K562 (cell line): ENCODE data around the gene HSDL2.

ENCODE experiments used
- CEBPB ChIP-seq: fragments of 450-650 bp; IDR thresholded peaks from 2 replicates; pipeline ENCODE4 v1.6.1; 2016; ENCODE audit warnings: missing genetic modification characterization, missing compliant biosample characterization
- EGR1 ChIP-seq: fragments of 450-650 bp; conservative IDR thresholded peaks from 2 replicates; pipeline ENCODE4 v1.6.1; 2017; ENCODE audit warnings: mild to moderate bottlenecking
- NBN ChIP-seq: fragments of 450-650 bp; IDR thresholded peaks from 2 replicates; pipeline ENCODE4 v1.6.1; 2016; ENCODE audit warnings: low read depth, mild to moderate bottlenecking
- POLR2AphosphoS5 ChIP-seq: IDR thresholded peaks from 2 replicates; pipeline ENCODE4 v1.6.1; 2011; ENCODE audit warnings: mild to moderate bottlenecking, low read depth, low read length, moderate library complexity; ENCODE audit not compliant: control insufficient read depth, insufficient read depth
- TF ChIP-seq, protein P1 (sequence below), 3 experiments: IDR thresholded peaks in 2 of 3; conservative IDR thresholded peaks in 1 of 3; 2 replicates each; pipeline ENCODE4 v1.5.1; 2011 to 2012; ENCODE audit warnings: low read length in 3 of 3, mild to moderate bottlenecking in 3 of 3, control low read depth in 2 of 3, improper control_type of control experiment in 1 of 3, inconsistent platforms in 1 of 3, low read depth in 1 of 3, mixed read lengths in 1 of 3, moderate library complexity in 1 of 3; ENCODE audit not compliant: insufficient read depth in 2 of 3
- TF ChIP-seq, protein P2 (sequence below): sonication (generic); formaldehyde crosslinking; IDR thresholded peaks from 2 replicates; pipeline ENCODE4 v1.8.1; 2023; ENCODE audit warnings: mild to moderate bottlenecking, missing genetic modification reagents
- TF ChIP-seq, protein P3 (sequence below), 2 experiments: fragments of 250-450 bp in 1 of 2; fragments of 450-650 bp in 1 of 2; sonication (Bioruptor Pico) in 1 of 2; IDR thresholded peaks; 2 replicates each; pipeline versions ENCODE4 v1.6.1 to v1.8.0; 2016 to 2021; ENCODE audit warnings: mild to moderate bottlenecking in 2 of 2, moderate library complexity in 2 of 2, missing compliant biosample characterization in 1 of 2, missing genetic modification characterization in 1 of 2
- TF ChIP-seq, protein P4 (sequence below): fragments of 450-650 bp; formaldehyde crosslinking; IDR thresholded peaks from 2 replicates; pipeline ENCODE4 v1.4.0; 2022; ENCODE audit warnings: mild to moderate bottlenecking, moderate library complexity
- TF ChIP-seq, protein P5 (sequence below): IDR thresholded peaks from 2 replicates; pipeline ENCODE4 v1.6.1; 2012; ENCODE audit warnings: low read depth, low read length, improper control_type of control experiment, borderline replicate concordance

DNA sequence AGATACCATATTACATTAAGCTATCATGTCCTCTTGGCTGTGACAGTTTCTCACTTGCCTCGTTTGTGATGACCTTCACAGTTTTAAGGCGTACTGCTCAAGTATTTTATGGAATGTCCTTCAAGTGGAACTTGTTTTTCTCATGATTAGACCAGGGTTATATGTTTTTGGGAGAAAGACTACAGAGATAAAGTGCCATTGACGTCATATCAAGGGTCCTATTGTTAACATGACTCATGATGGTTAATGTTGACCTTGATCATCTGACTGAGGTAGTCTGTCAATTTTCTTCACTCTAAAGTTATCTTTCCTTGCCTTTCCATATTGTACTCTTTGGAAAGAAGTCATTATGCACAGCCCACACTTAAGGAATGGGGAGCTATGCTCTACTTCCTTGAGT, 28.7 kb upstream of the HSDL2 start:
- TF ChIP-seq, protein P1, sequence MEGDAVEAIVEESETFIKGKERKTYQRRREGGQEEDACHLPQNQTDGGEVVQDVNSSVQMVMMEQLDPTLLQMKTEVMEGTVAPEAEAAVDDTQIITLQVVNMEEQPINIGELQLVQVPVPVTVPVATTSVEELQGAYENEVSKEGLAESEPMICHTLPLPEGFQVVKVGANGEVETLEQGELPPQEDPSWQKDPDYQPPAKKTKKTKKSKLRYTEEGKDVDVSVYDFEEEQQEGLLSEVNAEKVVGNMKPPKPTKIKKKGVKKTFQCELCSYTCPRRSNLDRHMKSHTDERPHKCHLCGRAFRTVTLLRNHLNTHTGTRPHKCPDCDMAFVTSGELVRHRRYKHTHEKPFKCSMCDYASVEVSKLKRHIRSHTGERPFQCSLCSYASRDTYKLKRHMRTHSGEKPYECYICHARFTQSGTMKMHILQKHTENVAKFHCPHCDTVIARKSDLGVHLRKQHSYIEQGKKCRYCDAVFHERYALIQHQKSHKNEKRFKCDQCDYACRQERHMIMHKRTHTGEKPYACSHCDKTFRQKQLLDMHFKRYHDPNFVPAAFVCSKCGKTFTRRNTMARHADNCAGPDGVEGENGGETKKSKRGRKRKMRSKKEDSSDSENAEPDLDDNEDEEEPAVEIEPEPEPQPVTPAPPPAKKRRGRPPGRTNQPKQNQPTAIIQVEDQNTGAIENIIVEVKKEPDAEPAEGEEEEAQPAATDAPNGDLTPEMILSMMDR (IDR thresholded peaks at IDR 0.05 in 2 of 3, conservative IDR thresholded peaks at IDR 0.05 in 1 of 3; ENCODE audit: insufficient read depth in 2 of 3, low read depth in 1 of 3, low read length in 3 of 3), result no peak
- TF ChIP-seq, protein P2, sequence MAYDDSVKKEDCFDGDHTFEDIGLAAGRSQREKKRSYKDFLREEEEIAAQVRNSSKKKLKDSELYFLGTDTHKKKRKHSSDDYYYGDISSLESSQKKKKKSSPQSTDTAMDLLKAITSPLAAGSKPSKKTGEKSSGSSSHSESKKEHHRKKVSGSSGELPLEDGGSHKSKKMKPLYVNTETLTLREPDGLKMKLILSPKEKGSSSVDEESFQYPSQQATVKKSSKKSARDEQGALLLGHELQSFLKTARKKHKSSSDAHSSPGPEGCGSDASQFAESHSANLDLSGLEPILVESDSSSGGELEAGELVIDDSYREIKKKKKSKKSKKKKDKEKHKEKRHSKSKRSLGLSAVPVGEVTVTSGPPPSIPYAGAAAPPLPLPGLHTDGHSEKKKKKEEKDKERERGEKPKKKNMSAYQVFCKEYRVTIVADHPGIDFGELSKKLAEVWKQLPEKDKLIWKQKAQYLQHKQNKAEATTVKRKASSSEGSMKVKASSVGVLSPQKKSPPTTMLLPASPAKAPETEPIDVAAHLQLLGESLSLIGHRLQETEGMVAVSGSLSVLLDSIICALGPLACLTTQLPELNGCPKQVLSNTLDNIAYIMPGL, result no peak
- TF ChIP-seq POLR2AphosphoS5 (no peak), EGR1 (no peak), CEBPB (tag) (no peak), NBN (no peak)
- TF ChIP-seq, protein P3, sequence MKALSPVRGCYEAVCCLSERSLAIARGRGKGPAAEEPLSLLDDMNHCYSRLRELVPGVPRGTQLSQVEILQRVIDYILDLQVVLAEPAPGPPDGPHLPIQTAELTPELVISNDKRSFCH (CRISPR knock-in tag; IDR thresholded peaks at IDR 0.05), result no peak
- TF ChIP-seq, protein P3 (tag; IDR thresholded peaks at IDR 0.05), result no peak
- TF ChIP-seq, protein P4, sequence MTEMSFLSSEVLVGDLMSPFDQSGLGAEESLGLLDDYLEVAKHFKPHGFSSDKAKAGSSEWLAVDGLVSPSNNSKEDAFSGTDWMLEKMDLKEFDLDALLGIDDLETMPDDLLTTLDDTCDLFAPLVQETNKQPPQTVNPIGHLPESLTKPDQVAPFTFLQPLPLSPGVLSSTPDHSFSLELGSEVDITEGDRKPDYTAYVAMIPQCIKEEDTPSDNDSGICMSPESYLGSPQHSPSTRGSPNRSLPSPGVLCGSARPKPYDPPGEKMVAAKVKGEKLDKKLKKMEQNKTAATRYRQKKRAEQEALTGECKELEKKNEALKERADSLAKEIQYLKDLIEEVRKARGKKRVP, result no peak
- TF ChIP-seq, protein P5, sequence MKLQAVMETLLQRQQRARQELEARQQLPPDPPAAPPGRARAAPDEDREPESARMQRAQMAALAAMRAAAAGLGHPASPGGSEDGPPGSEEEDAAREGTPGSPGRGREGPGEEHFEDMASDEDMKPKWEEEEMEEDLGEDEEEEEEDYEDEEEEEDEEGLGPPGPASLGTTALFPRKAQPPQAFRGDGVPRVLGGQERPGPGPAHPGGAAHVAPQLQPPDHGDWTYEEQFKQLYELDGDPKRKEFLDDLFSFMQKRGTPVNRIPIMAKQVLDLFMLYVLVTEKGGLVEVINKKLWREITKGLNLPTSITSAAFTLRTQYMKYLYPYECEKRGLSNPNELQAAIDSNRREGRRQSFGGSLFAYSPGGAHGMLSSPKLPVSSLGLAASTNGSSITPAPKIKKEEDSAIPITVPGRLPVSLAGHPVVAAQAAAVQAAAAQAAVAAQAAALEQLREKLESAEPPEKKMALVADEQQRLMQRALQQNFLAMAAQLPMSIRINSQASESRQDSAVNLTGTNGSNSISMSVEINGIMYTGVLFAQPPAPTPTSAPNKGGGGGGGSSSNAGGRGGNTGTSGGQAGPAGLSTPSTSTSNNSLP, result no peak
